Measurements from ENCODE around the gene TMX4.
"Not testable (repeated sequence)": the region's sequence is repeated elsewhere in the genome, so short reads cannot be mapped to it uniquely, and the experiment has no call there.

TMX4 gene

GRCh38 chr20:7966176-7966575 is 53.4 kb downstream of the TMX4 start:
- no peak for DNase-seq

GRCh38 chr20:7959484-7959883 is 60.1 kb downstream of the TMX4 start:
- no peak for DNase-seq

GRCh38 chr20:7956561-7956960 is 63.0 kb downstream of the TMX4 start:
- DNase-seq, result not testable (repeated sequence)

- DNase-seq, result no peak
Measured at GRCh38 chr20:7950387-7950786, 69.2 kb downstream of the TMX4 start.

DNA sequence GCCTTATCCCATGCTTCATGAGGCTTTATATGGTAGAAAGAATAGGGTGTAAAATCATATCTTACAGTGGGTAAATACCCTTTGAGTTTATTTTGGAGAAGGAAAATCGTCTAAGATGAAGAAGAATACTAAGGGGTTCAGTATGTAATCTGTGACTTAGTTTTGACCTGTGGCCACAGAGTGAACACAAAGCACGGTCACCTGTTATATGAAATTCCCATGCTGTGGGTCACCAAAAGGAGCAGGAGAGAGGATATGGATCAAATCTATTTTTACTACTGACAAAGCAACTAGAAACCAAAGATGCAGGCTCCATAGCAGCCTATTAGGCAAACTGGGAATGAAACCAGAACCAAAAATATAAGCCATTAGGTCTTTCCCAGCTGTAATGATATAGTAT is 75.7 kb downstream of the TMX4 start:
- no peak for DNase-seq

DNA sequence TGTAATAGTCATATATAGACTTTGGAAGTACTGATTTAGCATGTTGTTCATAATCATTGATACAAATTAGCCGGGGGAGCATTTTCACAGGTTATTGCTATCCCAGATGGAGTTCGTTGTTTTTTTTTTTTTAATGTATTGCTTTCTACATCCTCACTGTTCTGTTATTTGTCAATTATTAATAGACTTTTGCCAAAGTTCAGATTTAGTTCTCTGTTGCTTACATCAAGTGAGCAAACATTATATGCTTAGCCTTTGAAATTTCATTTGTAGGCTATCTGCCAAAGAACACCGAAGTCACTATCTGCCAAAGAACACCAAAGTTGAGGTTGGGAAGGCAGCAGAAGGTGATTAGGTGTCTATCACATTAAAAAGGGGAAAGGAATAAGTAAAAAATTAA is 79.2 kb downstream of the TMX4 start, which contains the start of gene HAO1:
Gene HAO1 (minus strand): TSS at position 118 of the 400 bp plus-strand sequence. CDS start 36 bp downstream, at position 82.
- no peak for DNase-seq

DNA sequence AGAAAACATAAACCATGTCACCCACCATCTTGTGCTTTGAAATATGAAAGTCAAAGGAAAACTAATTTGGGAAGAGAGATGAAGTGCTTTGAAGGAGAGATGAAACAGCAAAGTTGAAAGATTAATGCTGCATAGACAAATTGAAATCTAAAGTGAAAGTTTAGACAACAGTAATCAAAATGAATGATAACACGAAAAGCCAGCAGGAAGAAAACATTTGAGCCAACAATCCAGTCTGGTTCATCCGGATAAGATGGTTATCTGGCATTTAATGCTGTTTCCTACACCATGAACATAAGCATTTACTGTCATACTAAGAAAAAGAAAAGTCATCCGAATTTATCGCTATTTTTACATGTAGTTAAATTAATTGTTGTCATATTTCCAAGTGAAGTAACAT is 79.9 kb downstream of the TMX4 start:
- no peak for DNase-seq

- no peak for DNase-seq
Measured at GRCh38 chr20:7938058-7938457, 81.5 kb downstream of the TMX4 start.

- no peak for DNase-seq
Measured at GRCh38 chr20:7937328-7937727, 82.2 kb downstream of the TMX4 start.

- no peak for DNase-seq
Measured at GRCh38 chr20:7935027-7935551, 84.5 kb downstream of the TMX4 start.

- no peak for DNase-seq
Measured at GRCh38 chr20:7933346-7933745, 86.2 kb downstream of the TMX4 start.

GRCh38 chr20:7930343-7930742 is 89.2 kb downstream of the TMX4 start:
- peak; percentile 13 for DNase-seq
